H9 (cell line): Measurements from ENCODE around the gene PCDH9. TPM values are rescaled to one million over a fixed set of nuclear protein-coding genes. Genes with fewer than 3 reads are reported as not detected.

Source experiments
- DNase-seq: peaks from one replicate; pipeline ENCODE4 v3.0.0-alpha.2; 2017
- H2AFZ ChIP-seq: one replicate; pipeline ENCODE4 v1.6.1; 2013; ENCODE audit warnings: mild to moderate bottlenecking, low read length, control low read depth, moderate library complexity
- H2AK5ac ChIP-seq: 2 replicates; pipeline ENCODE4 v1.6.1; 2013; ENCODE audit warnings: low read length, control low read depth, mixed read lengths; ENCODE audit not compliant: insufficient read length
- H2BK120ac ChIP-seq: one replicate; pipeline ENCODE4 v1.6.1; 2013; ENCODE audit warnings: low read depth, mild to moderate bottlenecking, low read length, control low read depth, inconsistent platforms; ENCODE audit not compliant: poor library complexity, severe bottlenecking
- H2BK12ac ChIP-seq: 2 replicates; pipeline ENCODE4 v1.6.1; 2013; ENCODE audit warnings: low read length, control low read depth, mixed read lengths, low read depth; ENCODE audit not compliant: insufficient read length
- H2BK15ac ChIP-seq: 2 replicates; pipeline ENCODE4 v1.6.1; 2013; ENCODE audit warnings: low read depth, low read length, control low read depth
- H2BK20ac ChIP-seq: one replicate; pipeline ENCODE4 v1.6.1; 2013; ENCODE audit warnings: low read depth, mild to moderate bottlenecking, low read length, control low read depth, inconsistent platforms; ENCODE audit not compliant: poor library complexity, severe bottlenecking
- H2BK5ac ChIP-seq: 2 replicates; pipeline ENCODE4 v1.6.1; 2013; ENCODE audit warnings: low read length, control low read depth, mixed read lengths; ENCODE audit not compliant: insufficient read length
- H3K14ac ChIP-seq: 2 replicates; pipeline ENCODE4 v1.6.1; 2013; ENCODE audit warnings: low read length, control low read depth; ENCODE audit not compliant: insufficient read depth
- H3K18ac ChIP-seq: 2 replicates; pipeline ENCODE4 v1.6.1; 2013; ENCODE audit warnings: low read depth, mild to moderate bottlenecking, mixed read lengths, low read length, control low read depth; ENCODE audit not compliant: insufficient read length
- H3K23ac ChIP-seq: 2 replicates; pipeline ENCODE4 v1.6.1; 2013; ENCODE audit warnings: low read length, control low read depth, mixed read lengths, low read depth; ENCODE audit not compliant: insufficient read length
- H3K23me2 ChIP-seq: 2 replicates; pipeline ENCODE4 v1.6.1; 2013; ENCODE audit warnings: low read depth, mild to moderate bottlenecking, mixed read lengths, low read length, control low read depth; ENCODE audit not compliant: insufficient read length, poor library complexity, severe bottlenecking
- H3K27ac ChIP-seq: 2 replicates; pipeline ENCODE4 v1.5.1; 2013; ENCODE audit warnings: low read length, control low read depth, mixed read lengths, low read depth; ENCODE audit not compliant: insufficient read length
- H3K27me3 ChIP-seq: 2 replicates; pipeline ENCODE4 v1.6.1; 2013; ENCODE audit warnings: low read length, control low read depth, inconsistent platforms; ENCODE audit not compliant: insufficient read depth
- H3K4ac ChIP-seq: 2 replicates; pipeline ENCODE4 v1.6.1; 2013; ENCODE audit warnings: low read depth, mild to moderate bottlenecking, control low read depth, inconsistent platforms, low read length, moderate library complexity
- H3K4me1 ChIP-seq: 2 replicates; pipeline ENCODE4 v1.6.1; 2013; ENCODE audit warnings: low read length, control low read depth, inconsistent platforms; ENCODE audit not compliant: insufficient read depth
- H3K4me2 ChIP-seq: 2 replicates; pipeline ENCODE4 v1.6.1; 2013; ENCODE audit warnings: low read length, control low read depth, mixed read lengths; ENCODE audit not compliant: insufficient read length, insufficient read depth
- H3K56ac ChIP-seq: 2 replicates; pipeline ENCODE4 v1.6.1; 2013; ENCODE audit warnings: low read depth, mild to moderate bottlenecking, mixed read lengths, low read length, control low read depth; ENCODE audit not compliant: insufficient read length
- H3K79me1 ChIP-seq: 2 replicates; pipeline ENCODE4 v1.6.1; 2013; ENCODE audit warnings: low read depth, mild to moderate bottlenecking, moderate library complexity, low read length, control low read depth, inconsistent platforms; ENCODE audit not compliant: insufficient read depth, poor library complexity, severe bottlenecking
- H3K79me2 ChIP-seq: 2 replicates; pipeline ENCODE4 v1.6.1; 2013; ENCODE audit warnings: low read length, control low read depth, inconsistent platforms; ENCODE audit not compliant: insufficient read depth
- H3K9ac ChIP-seq: 2 replicates; pipeline ENCODE4 v1.6.1; 2013; ENCODE audit warnings: low read length, control low read depth, mixed read lengths; ENCODE audit not compliant: insufficient read length; ENCODE audit errors: extremely low read depth
- H3K9me3 ChIP-seq: one replicate; pipeline ENCODE4 v1.6.1; 2013; ENCODE audit warnings: low read depth, low read length, inconsistent platforms; ENCODE audit not compliant: control insufficient read depth
- H3T11ph ChIP-seq: one replicate; pipeline ENCODE4 v1.6.1; 2013; ENCODE audit warnings: mild to moderate bottlenecking, low read length, control low read depth, inconsistent platforms
- H4K20me1 ChIP-seq: one replicate; pipeline ENCODE4 v1.6.1; 2013; ENCODE audit not compliant: control insufficient read depth, insufficient read length, insufficient read depth
- H4K5ac ChIP-seq: 2 replicates; pipeline ENCODE4 v1.6.1; 2013; ENCODE audit warnings: low read depth, mild to moderate bottlenecking, mixed read lengths, low read length, control low read depth; ENCODE audit not compliant: insufficient read length
- H4K8ac ChIP-seq: replicated peaks from 2 replicates; pipeline ENCODE4 v1.6.1; 2013; ENCODE audit warnings: low read length, control low read depth, mixed read lengths, low read depth; ENCODE audit not compliant: insufficient read length
- H4K91ac ChIP-seq: 2 replicates; pipeline ENCODE4 v1.6.1; 2013; ENCODE audit warnings: low read depth, mild to moderate bottlenecking, moderate library complexity, mixed read lengths, low read length, control low read depth; ENCODE audit not compliant: insufficient read length
- H3K27ac Mint-ChIP-seq, 3 experiments: 2 replicates in 2 of 3; 3 replicates in 1 of 3; pipeline ENCODE4 v1.8.0; 2020 to 2021; ENCODE audit warnings: mixed read lengths in 3 of 3, mild to moderate bottlenecking in 1 of 3, moderate library complexity in 1 of 3
- H3K27me3 Mint-ChIP-seq: 2 replicates; pipeline ENCODE4 v1.8.0; 2021; ENCODE audit warnings: low read depth, mild to moderate bottlenecking, moderate library complexity, mixed read lengths
- H3K36me3 Mint-ChIP-seq, 3 experiments: 2 replicates in 2 of 3; 3 replicates in 1 of 3; pipeline ENCODE4 v1.8.0; 2020 to 2021; ENCODE audit warnings: low read depth in 3 of 3, mixed read lengths in 3 of 3; ENCODE audit not compliant: insufficient read depth in 1 of 3
- H3K4me1 Mint-ChIP-seq, 2 experiments: 2 replicates each; pipeline ENCODE4 v1.8.0; 2020; ENCODE audit warnings: mixed read lengths in 2 of 2
- H3K4me3 Mint-ChIP-seq, 2 experiments: 2 replicates in 1 of 2; 3 replicates in 1 of 2; pipeline ENCODE4 v1.8.0; 2020 to 2021; ENCODE audit warnings: mild to moderate bottlenecking in 2 of 2, mixed read lengths in 2 of 2, moderate library complexity in 1 of 2
- H3K9me3 Mint-ChIP-seq, 2 experiments: 2 replicates in 1 of 2; 3 replicates in 1 of 2; pipeline ENCODE4 v1.8.0; 2020; ENCODE audit warnings: mild to moderate bottlenecking in 2 of 2, mixed read lengths in 2 of 2, moderate library complexity in 1 of 2
- CTCF ChIP-seq: fragments of 200-600 bp; sonication (generic); conservative IDR thresholded peaks from 3 replicates; pipeline ENCODE4 v1.8.0; 2021; ENCODE audit warnings: antibody characterized with exemption, mild to moderate bottlenecking
- WGBS: extraction: QIAGEN DNeasy Blood & Tissue Kit; methylation state at CpG from one replicate; pipeline ENCODE4 v1.1.7; 2013; ENCODE audit warnings: missing lambda C conversion rate, low lambda C conversion rate, mixed read lengths; ENCODE audit not compliant: insufficient read length; ENCODE audit errors: extremely low coverage; 5-methylcytosine and 5-hydroxymethylcytosine counted together
- total RNA-seq: library from RNA; stranded (reverse); gene quantifications from 2 replicates; pipeline ENCODE4 v1.2.1, GENCODE V29; 2021

PCDH9 gene
- total RNA-seq, 1 experiment from 2014 or later, result 0.11 TPM

GRCh38 chr13:67033170-67033569 is 197.0 kb downstream of the PCDH9 start:
- Histone ChIP-seq H2BK20ac (no peak overlapping the region), H4K5ac (no peak overlapping the region), H3K9ac (no peak overlapping the region), H3K18ac (no peak overlapping the region), H3K4me1 (no peaks in the 10 kb centered on the region), H3K4ac (no peak overlapping the region), H3K56ac (no peak overlapping the region), H3K79me1 (no peaks in the 10 kb centered on the region), H2BK12ac (no peak overlapping the region), H2AK5ac (no peak overlapping the region), H3K79me2 (no peaks in the 10 kb centered on the region), H4K91ac (no peak overlapping the region), H2BK5ac (no peak overlapping the region), H2BK120ac (no peak overlapping the region), H3K4me2 (no peak overlapping the region), H3K14ac (no peak overlapping the region), H2BK15ac (no peak overlapping the region), H3K9me3 (no peaks in the 10 kb centered on the region), H2AFZ (no peak overlapping the region), H3K23me2 (no peaks in the 10 kb centered on the region), H3K23ac (no peak overlapping the region), H4K8ac (no peak overlapping the region), H4K20me1 (no peaks in the 10 kb centered on the region), H3K27ac (no peak overlapping the region), H3K27me3 (no peaks in the 10 kb centered on the region), H3T11ph (no peak overlapping the region)
- TF ChIP-seq CTCF, result no peak
- H3K4me3 Mint-ChIP-seq, result no peak overlapping the region
- no peak overlapping the region for H3K27ac Mint-ChIP-seq
- H3K9me3 Mint-ChIP-seq, result no peaks in the 10 kb centered on the region
- H3K36me3 Mint-ChIP-seq, result no peaks in the 10 kb centered on the region
- no peaks in the 10 kb centered on the region for H3K27me3 Mint-ChIP-seq
- no CpG with 5 or more reads among the region's 1 CpG for WGBS
- no peak for DNase-seq
- H3K4me1 Mint-ChIP-seq, result peaks cover 13 to 18% of the 10 kb centered on the region in 2 experiments
